GM19372 (cell line): ENCODE measurements around the gene KIF26B.
"Not testable (repeated sequence)": the region's sequence is repeated elsewhere in the genome, so short reads cannot be mapped to it uniquely, and the experiment has no call there.

ENCODE experiments used
- ATAC-seq: cut with Tn5 transposase; IDR thresholded peaks from one replicate; pipeline ENCODE4 v1.9.1; 2021; ENCODE audit warnings: mild to moderate bottlenecking, low read depth, moderate library complexity; ENCODE audit not compliant: unreplicated experiment

Gene KIF26B

DNA sequence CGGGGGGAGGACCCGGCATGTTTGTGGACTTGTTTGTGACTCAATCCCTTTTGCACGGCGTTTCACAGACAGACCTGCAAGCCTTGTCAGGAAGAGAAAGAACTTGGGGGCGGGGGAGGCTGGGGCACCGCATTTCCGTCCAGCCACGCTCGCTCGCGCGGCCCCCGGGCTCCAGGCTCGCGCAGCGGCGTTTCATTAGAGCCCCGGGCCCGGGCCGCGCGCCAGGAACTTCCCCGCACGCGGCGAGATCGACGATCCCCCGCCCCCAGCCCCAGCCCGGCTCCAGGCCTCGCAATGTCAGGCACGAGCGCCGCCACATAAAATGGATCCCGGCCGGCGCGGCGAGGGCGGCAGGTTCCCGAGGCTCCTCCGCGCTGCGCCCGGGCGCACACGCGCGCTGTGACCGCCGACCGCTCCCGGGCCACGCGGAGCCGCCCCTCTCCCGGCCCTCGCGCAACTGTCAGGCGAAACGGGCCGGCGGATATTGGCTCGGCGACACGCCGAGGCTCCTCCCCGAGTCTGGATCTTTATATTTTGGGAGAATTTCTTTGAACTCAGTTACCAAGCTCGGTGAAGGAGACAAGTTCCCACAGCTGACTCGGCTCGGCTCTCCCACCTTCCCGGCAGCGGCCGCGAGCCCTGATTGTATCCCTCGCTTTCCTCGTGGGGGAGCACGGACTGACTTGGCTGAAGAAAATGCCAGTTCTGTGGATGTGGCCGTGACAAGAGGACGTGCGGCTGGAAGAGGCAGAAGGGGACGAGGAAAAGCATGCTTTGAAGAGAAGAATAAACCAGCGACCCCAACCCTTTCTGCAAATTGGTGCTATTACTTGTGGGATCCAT lies at the start of gene KIF26B:
TSS of gene KIF26B (plus strand) at position 557 of the 843 bp plus-strand sequence. CDS start 440 bp downstream, outside the sequence.
- ATAC-seq, result no peak

DNA sequence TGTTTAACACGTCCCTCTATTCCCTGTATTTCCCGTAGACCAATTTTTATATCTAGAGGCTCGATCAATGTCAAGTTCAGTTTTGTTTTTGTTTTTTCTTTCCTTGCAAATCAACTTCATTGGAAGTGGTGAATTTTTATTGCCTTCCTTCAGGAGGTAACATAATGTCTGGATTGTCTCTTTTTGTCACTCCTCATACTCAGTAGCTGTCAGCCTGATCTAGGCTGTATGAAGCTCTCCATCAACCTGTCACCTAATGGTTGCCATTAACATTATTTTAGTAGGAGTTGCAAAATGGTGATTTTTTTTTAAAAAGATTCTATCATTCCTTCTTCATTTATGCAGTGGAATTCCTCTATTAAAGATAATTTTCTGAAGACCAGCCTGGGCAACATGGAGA lies 49.7 kb upstream of the KIF26B start:
- ATAC-seq, result no peak

DNA sequence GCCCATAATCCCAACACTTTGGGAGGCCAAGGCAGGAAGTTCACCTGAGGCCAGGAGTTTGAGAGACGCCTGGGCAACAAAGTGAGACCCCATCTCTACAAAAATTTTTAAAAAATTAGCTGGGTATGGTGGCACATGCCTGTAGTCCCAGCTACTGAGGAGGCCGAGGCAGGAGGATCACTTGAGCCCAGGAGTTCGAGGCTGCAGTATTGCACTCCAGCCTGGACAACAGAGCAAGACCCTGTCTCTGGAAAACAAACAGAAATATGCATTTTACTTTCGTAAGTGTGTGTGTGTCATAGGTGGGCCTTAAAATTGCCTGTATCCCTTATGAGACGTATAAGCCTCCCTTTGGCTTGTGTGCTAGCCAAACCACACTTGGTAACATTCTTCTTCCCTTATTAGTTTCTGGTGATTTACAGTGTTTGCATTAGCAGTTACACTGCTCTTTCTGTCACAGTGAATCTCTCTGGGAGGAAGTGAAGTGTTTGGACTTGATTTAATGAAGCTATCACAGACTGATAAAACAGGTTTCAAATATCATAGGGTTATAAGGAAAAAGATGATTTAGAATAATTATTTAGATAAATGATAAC lies 48.9 kb upstream of the KIF26B start:
- ATAC-seq, result no peak

DNA sequence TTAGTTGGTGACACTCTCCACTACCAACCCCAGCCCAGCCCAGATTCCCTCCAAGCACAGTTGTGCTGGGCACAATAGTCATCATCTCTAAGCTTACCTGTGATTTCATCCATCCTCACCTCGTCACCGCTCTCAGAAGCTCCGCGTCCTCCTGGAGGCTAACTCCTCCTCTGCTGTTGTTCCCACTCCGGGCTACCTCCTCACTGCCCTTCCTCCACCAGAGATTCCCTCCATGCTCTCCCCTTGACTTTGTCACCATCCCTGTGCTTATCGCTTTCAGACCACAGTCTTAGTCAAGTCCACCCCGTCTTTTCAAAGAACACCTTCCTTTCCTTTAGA lies 47.0 kb upstream of the KIF26B start:
- ATAC-seq, result no peak

DNA sequence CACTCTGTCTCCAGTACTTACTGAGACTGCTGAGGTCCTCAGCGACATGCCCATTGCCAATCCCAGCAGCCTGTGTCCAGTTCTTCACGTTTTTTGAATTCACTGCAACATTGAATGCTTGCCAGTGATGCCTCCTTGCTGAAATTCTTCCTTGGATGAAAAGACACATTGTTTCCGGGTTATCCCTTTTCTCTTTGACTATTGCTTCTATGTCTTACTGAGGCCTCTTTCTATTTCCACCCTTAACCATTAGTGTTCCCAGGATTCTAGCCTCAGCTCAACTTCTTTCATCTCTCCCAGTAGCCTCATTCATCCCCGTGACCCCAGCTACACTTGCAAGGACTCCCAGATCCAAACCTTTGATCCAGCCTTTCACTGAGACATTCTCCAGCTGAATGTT lies 46.5 kb upstream of the KIF26B start:
- ATAC-seq, result no peak

DNA sequence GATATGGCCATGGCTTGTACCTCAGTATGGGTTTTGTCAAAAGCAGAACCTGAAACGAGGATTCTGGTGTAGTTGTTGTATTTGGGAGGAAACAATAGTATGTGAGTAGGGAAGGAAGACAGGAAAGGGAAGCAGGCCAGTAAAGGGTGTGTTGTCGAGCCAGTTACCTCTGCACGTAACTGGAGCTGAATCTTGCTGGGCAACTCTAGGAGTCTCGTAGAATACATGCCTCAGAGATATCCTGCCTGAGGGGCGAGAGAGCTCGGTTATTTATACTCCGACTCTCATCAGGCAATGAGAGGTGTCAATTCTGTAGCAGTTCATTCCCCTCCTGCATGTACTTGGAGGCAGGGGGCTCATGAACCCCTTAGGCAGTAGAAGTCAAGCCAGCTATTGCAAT lies 45.9 kb upstream of the KIF26B start:
- ATAC-seq, result no peak

DNA sequence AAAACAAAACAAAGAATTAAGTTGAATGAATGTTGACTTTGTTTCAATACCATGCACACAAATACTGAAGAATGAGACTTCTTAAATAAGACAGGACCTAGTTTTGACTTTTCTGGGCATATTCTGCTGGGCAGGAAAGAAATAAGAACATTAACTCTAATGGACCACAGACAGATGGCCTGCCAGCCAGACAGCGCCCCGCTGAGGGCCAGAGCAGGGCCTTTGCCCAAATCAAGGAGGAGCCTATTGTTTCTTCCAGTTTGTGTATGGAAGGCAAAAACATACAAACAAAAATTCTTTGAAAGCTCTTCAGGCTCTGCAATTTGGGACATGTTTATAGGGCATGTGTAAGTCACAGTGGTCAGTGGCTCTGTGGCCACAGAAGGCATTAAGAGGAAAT lies 44.4 kb upstream of the KIF26B start:
- ATAC-seq, result no peak

DNA sequence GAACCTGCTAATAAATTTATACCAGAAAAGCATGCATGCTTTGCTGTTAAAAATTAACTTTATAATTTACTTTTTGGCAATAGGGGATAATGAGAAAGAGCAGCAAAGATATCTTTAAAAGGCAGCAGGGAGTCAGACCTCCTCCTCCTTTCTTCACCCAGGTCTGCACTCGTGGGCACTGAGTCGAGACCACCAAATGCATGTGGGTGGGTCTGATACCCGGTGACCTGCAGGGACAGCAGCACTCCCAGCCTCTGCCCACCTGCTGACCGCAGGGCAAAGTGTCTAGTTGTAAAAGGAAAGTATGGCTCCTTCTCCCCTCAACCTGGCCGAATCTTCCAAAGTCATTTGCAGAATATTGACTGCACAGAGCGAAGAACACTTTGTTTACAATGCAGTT lies 43.7 kb upstream of the KIF26B start:
- ATAC-seq, result no peak

DNA sequence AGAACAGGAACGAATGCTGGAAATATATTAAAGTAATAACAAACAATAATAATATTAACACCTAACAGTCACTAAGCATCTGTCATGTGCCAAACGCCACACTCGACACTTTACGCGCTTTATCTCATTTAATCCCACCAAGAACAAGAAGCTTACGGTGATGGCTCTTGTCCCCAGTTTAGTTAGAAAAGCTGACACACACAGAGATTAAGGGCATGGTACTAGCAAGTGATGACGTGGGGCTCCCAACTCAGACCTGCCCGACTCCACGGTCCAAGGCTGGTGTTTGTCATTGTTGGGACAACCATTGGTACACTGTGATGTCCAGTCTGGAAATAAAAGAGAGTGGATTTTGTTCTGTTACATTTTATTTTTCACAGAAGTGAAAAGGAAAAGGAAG lies 41.1 kb upstream of the KIF26B start:
- ATAC-seq, result no peak

DNA sequence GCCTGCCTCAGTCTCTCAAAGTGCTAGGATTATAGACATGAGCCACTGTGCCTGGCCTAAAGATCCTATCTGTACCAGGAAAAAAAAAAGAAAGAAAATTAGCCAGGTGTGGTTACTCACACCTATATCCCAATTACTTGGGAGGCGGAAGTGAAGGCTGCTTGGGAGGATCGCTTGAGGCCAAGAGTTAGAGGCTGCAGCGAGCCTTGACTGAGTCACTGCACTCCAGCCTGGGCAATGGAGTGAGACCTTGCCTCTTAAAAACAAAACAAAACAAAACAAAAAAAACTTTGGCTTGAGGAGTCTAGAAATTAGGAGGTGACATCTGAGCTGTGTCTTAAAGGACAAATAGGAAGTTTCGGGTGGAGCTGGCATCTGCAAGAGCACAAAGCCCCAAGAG lies 38.7 kb upstream of the KIF26B start:
- ATAC-seq, result no peak

DNA sequence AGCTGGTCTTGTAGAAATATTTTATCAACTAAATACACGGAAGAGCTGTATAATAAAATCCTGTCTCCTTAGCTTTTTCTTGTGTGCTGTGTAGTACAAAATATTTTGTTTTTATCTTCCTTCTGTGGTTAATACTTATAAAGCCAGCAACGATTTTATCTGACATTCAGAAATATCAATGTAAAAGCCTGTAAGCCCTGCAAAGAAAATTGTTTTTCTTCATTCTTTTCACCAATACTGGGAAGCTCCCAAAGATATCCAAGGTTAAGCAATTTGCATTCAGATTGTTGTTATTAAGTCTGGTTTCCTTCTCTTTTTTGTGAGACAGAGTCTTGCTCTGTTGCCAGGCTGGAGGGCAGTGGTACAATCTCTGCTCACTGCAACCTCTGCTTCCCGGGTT lies 38.0 kb upstream of the KIF26B start:
- ATAC-seq, result no peak

DNA sequence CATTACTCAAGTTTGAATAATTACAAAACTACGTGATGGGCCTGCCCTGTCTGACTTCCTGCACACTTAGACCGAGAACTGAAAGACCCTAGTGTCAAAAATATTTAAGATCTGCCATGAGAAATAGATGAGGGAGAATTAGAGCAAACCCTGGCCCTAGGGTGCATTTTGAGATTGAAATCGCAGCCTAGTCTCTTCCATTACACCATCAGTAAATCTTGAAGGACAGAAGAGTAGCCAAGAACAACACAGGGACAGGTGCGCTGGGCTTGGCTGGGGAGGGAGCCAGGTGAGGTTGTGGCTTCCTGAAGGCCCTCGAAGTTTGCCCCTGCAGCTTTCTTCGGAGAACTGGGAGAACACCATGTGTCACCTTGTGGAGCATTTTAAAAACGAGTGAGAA lies 36.7 kb upstream of the KIF26B start:
- no peak for ATAC-seq

DNA sequence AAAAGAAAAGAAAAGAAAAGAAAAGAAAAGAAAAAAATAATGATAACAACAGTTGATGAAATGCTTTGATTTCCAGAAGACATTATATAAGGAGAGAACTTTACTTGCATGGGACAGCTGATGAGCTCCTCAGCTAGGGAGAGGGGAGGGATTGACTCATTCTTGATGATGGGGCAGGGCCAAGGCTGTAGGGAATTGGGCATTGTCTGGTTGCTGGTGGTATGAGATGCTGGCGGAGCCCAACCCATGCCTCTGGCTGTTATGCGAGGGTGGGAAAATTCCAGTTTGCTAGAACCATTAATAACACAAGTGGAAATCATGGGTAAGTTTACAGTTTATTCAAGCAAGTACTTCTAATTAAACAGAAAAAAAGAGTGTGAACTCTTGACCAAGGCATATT lies 36.0 kb upstream of the KIF26B start:
- no peak for ATAC-seq

DNA sequence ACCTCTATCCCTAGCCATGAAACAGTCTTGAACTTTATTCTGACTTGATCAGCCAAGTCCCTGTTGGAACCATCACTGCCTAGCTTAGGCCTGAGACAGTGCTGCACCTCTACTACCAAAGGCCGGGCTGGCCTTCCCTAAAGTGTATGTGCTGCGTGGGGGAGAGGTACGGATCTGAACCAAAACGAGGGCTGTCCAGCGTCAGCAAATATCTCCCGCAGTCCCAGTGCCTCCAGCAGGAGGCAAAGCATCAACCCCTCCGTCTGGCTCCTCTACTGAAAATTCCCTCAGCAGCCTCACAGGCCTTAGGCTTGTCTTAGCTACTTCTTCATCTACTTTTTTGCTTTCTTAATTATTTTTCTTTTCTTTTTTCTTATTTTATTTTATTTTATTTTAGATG lies 33.3 kb upstream of the KIF26B start:
- ATAC-seq, result no peak

DNA sequence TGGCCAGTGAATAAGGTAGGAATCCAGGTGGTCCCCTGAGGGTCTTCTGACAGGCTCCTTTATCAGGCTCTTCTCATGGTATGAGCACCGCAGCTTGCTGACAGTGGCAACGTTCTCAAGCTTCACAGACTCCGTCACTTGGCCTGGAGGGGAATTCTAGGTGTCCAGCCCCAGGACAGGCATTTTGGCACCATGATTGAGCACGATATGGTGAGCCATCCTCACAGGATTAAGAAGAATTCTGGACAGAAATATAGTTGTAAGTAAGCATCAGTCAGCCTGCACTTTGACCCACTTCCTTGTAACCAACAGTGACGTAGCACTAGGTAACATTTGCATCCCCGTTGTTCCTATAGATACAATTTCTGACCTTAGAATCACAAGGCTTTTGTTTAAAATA lies 30.5 kb upstream of the KIF26B start:
- ATAC-seq, result no peak

DNA sequence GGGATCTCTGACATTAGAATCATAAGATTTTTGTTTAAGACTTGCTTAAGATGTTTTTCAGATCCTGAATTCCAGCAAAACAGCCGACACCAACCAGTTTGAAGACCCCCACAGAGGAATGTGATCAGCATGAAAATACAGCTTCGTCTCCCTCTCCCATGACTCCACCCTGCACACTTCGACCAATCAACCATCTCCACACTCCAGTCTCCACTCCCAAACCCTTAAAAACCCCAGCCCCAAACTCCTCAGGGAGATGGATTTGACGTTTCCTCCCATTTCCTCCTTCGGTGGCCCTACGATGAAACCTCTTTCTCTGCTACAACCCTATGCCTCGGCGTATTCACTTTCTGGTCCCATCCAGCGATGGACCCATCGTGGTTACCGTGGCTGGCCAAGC lies 30.1 kb upstream of the KIF26B start:
- ATAC-seq, result no peak

DNA sequence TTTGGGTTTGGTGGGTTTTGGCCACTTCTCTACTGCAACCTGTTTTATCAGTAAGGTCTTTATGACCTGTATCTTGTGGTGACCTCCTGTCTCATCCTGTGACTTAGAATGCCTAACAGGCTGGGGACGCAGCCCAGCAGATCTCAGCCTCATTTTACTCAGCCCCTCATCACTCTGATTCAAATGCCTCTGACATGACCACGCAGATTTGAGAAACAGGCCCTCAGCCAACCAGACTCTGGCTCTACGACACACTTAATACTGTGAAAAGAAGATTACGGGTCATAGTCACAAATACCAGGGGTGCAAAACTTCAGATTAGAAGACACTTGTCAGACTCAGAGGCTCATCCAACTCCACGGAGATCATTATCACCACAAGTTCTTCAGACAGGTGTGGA lies 28.3 kb upstream of the KIF26B start:
- no peak for ATAC-seq

DNA sequence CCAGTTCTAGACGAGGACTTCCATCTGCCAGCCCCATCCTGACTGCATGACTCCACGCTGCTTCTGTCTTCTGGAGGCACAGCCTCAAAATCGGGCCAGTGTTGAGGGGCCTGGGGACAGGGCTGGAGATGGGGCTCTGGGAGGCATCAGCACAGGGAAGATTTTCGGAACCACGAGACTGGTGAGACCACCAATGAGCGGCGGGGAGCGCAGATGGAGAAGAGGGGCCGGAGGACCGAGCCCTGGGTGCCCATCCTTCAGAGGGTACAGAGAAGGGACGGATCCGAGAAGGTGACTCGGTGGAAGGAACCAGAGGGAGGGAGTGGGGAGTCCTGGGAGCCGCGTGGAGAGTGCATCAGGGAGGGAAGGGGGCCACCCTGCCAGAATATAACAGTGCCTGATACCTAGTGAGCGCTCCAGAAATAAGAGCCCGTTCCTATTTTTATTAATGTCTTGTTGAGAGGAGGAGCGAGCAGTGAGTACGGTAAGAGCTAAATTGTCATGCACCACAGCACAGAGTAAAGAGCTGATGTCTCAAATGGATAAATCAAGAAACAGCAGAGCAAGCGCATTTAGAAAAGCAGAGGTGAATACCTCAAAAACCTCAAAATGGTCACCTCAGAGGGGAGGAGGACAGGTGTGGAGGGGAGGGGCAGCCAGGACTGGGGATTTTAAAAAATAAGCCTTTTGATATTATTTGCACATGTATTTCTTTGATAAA lies 26.2 kb upstream of the KIF26B start:
- no peak for ATAC-seq

DNA sequence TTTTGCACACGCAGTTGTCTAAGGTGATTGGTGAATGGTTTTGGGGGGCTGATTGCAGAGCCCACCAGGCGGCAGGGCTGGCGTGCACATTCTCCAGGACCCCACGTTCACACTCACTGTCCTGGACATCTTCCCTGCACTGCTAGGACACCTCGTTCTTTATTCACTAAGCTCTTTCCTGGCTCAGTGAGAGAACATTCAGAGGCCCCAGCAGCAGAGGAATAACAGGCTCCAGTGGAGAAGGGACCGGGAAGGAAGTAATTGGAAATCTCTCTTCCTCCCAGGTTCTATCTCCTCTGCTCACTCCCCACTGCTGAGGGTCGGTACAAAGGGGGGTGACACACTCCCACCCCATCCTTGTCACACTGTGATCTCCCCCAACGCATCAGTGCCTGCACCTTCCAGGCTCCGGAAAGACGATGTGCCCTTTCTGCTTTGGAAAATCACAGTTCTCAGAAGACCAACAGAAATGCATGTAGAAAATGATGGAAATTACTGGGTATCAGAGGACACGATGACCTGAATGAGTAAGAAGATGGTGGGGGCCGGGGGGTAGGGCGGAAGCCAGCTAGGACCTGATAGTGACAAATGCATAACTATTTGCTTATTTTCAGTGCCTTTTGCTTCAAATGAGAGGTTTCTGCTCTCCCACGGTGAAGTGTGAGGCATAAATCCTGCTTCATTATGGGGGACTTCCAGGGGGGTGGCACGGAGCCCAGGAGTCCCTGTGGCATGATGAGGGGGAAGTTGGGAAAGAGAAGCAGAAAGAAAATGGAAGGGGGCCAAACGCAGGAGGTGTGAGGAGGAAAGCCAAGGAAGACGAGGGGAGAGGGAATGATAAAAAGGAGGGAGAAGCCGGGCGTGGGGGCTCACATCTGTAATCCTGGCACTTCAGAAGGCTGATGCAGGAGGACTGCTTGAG lies 25.2 kb upstream of the KIF26B start:
- ATAC-seq, result no peak

DNA sequence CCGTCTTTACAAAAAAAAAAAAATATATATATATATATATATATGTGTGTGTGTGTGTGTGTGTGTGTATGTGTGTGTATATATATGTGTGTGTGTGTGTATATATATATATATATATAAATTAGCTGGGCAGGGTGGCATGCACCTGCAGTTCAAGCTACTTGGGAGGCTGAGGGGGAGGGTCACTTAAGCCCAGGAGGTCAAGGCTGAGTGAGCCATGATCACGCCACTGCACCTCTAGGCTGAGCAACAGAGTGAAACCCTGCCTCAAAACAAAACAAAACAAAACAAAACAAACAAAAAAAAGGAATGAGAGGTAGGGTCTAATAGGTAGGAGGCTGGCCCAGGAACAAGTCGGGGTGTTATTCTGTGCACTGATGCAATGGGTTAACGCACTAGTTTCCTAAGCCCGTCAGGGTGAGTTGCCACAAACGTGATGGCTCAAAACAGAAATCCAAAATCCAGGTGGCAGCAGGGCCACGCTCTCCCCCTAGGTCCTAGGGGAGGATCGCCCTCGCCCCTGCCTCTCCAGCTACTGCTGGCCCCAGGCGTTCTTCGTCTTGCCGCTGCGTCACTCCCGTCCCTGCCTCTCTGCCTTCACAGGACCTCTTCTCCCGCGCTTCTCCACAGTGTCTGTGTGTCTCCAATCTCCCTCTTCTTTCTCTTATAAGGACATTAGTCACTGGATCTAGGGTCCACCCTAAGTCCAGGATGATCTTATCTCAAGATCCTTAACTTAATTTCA lies 24.3 kb upstream of the KIF26B start:
- ATAC-seq, result not testable (repeated sequence)
